ENCODE results near the gene LRFN5.
"Not testable (repeated sequence)": the region's sequence is repeated elsewhere in the genome, so short reads cannot be mapped to it uniquely, and the experiment has no call there.

The LRFN5 gene

DNA sequence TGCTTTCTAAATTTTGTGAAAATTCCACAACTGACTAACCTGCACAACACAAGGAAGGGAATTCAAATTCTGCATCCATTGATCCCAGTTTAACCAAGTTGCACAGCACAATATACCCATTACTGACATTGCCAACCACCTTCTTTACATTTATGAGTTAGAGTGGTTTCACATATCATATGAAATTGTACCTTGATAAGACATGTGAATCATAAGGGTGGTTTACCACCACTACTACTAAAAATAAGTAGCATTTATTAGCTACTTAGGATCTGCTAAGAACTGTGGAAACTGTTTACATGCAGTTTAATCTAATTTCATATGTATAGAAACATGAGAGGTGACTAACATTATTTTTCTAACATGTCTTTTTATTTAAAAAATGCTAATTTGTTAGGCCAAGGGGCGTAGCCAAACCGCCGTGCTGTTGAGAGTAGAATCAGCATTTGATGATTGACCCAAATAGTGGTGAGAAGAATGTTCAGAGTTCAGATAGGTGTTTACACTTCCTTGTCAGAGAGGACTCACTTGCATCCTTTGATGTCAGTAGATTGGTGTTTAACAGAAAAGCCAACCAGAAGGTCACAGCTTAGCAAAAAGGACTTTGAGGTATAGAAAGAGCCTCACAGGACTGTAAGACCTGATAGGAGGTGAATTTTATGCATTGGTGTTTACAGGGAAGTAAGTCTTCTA, 56.2 kb downstream of the LRFN5 start:
- no peak overlapping the region for H3K4me3 ChIP-seq (ENCODE audit: control insufficient read depth, low read depth, low read length)
- no peak for DNase-seq (ENCODE audit: low read depth)
- TF ChIP-seq, protein P1, sequence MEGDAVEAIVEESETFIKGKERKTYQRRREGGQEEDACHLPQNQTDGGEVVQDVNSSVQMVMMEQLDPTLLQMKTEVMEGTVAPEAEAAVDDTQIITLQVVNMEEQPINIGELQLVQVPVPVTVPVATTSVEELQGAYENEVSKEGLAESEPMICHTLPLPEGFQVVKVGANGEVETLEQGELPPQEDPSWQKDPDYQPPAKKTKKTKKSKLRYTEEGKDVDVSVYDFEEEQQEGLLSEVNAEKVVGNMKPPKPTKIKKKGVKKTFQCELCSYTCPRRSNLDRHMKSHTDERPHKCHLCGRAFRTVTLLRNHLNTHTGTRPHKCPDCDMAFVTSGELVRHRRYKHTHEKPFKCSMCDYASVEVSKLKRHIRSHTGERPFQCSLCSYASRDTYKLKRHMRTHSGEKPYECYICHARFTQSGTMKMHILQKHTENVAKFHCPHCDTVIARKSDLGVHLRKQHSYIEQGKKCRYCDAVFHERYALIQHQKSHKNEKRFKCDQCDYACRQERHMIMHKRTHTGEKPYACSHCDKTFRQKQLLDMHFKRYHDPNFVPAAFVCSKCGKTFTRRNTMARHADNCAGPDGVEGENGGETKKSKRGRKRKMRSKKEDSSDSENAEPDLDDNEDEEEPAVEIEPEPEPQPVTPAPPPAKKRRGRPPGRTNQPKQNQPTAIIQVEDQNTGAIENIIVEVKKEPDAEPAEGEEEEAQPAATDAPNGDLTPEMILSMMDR (IDR thresholded peaks at IDR 0.05; ENCODE audit: control insufficient read depth, insufficient read depth, low read depth, low read length, missing control alignments), result no peak

- H3K4me3 ChIP-seq (ENCODE audit: control insufficient read depth, low read depth, low read length), result no peak overlapping the region
- DNase-seq (ENCODE audit: low read depth), result no peak
- TF ChIP-seq, protein P1 (IDR thresholded peaks at IDR 0.05; ENCODE audit: control insufficient read depth, insufficient read depth, low read depth, low read length, missing control alignments), result no peak
Observed at GRCh38 chr14:41663473-41663850, 56.8 kb downstream of the LRFN5 start.

DNA sequence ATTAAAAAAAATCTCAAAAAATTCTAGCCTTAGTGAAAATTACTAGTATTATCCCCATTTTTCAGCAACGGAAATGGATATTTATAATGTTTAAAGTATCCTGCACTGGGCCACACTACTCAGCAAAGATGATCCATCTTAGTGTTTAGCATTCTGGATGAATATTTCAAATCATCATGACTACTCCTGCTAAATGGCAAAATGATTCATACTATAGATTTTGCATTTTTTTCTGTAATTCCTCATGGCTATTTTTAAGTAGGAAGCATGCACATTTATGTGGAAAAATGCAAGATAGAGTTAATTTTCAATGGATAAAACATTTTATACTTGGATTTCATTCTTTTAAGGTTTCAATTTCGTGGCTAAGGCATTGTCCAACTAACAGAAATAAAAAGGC, 59.6 kb downstream of the LRFN5 start:
- no peak overlapping the region for H3K4me3 ChIP-seq (ENCODE audit: control insufficient read depth, low read depth, low read length)
- TF ChIP-seq, protein P1 (IDR thresholded peaks at IDR 0.05; ENCODE audit: control insufficient read depth, insufficient read depth, low read depth, low read length, missing control alignments), result no peak
- DNase-seq (ENCODE audit: low read depth), result no peak

- no peak overlapping the region for H3K4me3 ChIP-seq (ENCODE audit: control insufficient read depth, low read depth, low read length)
- TF ChIP-seq, protein P1 (IDR thresholded peaks at IDR 0.05; ENCODE audit: control insufficient read depth, insufficient read depth, low read depth, low read length, missing control alignments), result no peak
- DNase-seq (ENCODE audit: low read depth), result peak; percentile 5
Observed at GRCh38 chr14:41668356-41668755, 61.7 kb downstream of the LRFN5 start.

- not testable (repeated sequence) for DNase-seq (ENCODE audit: low read depth); H3K4me3 ChIP-seq (ENCODE audit: control insufficient read depth, low read depth, low read length)
Observed at GRCh38 chr14:41673601-41674000, 66.9 kb downstream of the LRFN5 start.

DNA sequence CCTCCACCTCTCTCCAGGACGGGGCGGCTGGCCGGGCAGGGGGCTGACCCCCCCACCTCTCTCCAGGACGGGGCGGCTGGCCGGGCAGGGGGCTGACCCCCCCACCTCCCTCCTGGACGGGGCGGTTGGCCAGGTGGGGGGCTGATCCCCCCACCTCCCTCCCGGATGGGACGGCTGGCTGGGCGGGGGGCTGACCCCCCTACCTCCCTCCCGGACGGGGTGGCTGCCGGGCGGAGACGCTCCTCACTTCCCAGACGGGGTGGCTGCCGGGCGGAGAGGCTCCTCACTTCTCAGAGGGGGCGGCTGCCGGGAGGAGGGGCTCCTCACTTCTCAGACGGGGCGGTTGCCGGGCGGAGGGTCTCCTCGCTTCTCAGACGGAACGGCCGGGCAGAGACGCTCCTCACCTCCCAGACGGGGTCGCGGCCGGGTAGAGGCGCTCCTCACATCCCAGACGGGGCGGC, 67.9 kb downstream of the LRFN5 start:
- not testable (repeated sequence) for H3K4me3 ChIP-seq (ENCODE audit: control insufficient read depth, low read depth, low read length); DNase-seq (ENCODE audit: low read depth)

DNA sequence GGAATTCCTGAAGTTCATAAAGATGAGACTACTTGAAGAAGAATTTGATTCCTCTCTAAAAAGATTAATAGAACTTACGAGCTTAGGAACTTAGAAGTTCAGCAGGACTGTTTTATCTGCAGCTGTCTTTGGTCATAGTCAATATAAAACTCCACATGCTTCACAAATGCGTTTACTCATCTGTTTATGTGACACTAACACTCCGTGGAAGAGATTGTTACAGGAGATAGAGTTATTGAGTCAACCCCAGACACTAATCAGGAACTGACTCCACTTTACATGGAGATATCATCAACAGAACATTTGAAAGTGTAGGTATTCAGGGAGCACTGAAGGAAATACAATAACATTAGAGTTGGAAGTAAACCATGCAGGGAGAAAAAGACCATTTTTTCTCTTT, 92.8 kb downstream of the LRFN5 start:
- no peak overlapping the region for H3K4me3 ChIP-seq (ENCODE audit: control insufficient read depth, low read depth, low read length)
- DNase-seq (ENCODE audit: low read depth), result no peak
- TF ChIP-seq, protein P1 (IDR thresholded peaks at IDR 0.05; ENCODE audit: control insufficient read depth, insufficient read depth, low read depth, low read length, missing control alignments), result no peak
